Measurements from ENCODE around the gene GBX1. TPM values are rescaled to one million over a fixed set of nuclear protein-coding genes. Genes with fewer than 3 reads are reported as not detected.

Gene GBX1
- total RNA-seq, 1 experiment from 2014 or later: not detected

DNA sequence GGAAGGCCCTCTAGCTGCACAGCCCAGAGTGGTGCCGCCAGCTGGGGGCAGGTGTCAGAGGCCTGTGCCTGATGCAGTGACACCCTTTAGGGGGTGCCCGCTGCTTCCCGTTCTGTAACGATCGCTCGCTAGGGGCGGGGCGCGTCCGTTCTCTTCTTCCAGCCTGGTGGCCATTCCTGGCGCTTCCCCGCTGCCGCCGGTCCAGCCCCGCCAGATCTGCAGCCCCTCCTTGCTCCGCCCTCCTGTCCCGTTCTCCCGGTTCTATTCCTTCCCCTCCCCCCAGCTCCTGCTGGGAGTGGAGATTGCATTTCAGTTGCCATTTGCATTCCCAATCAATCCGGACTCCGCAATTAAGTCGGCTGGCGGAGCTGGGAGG, 42.0 kb downstream of the GBX1 start:
- TF ChIP-seq, protein P1, sequence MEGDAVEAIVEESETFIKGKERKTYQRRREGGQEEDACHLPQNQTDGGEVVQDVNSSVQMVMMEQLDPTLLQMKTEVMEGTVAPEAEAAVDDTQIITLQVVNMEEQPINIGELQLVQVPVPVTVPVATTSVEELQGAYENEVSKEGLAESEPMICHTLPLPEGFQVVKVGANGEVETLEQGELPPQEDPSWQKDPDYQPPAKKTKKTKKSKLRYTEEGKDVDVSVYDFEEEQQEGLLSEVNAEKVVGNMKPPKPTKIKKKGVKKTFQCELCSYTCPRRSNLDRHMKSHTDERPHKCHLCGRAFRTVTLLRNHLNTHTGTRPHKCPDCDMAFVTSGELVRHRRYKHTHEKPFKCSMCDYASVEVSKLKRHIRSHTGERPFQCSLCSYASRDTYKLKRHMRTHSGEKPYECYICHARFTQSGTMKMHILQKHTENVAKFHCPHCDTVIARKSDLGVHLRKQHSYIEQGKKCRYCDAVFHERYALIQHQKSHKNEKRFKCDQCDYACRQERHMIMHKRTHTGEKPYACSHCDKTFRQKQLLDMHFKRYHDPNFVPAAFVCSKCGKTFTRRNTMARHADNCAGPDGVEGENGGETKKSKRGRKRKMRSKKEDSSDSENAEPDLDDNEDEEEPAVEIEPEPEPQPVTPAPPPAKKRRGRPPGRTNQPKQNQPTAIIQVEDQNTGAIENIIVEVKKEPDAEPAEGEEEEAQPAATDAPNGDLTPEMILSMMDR (IDR thresholded peaks at IDR 0.05; ENCODE audit: insufficient read depth in 1 of 2, low read depth in 1 of 2, low read length in 1 of 2, severe bottlenecking in 1 of 2, unreplicated experiment in 1 of 2): no peak
- Mint-ChIP-seq H3K27ac (ENCODE audit: unreplicated experiment) (no peak overlapping the region), H3K4me1 (ENCODE audit: low read depth, unreplicated experiment) (no peaks in the 10 kb centered on the region), H3K9me3 (ENCODE audit: unreplicated experiment) (no peaks in the 10 kb centered on the region), H3K27me3 (ENCODE audit: insufficient read depth, unreplicated experiment) (no peaks in the 10 kb centered on the region), H3K4me3 (ENCODE audit: unreplicated experiment) (no peak overlapping the region), H3K36me3 (ENCODE audit: insufficient read depth, unreplicated experiment) (peaks cover 51% of the 10 kb centered on the region)
- H3K4me3 ChIP-seq (ENCODE audit: low read depth, low read length): no peak overlapping the region
- no peaks in the 10 kb centered on the region for H3K9me3 ChIP-seq
- POLR2A ChIA-PET: no interaction called here
- peaks cover 6% of the 10 kb centered on the region for H3K36me3 ChIP-seq (ENCODE audit: control insufficient read depth, insufficient read depth, low read length)
- no peaks in the 10 kb centered on the region for H3K4me1 ChIP-seq
- DNase-seq: no peak
- H3K27me3 ChIP-seq (replicated peaks; ENCODE audit: control insufficient read depth, insufficient read depth, low read length): no peaks in the 10 kb centered on the region
- no TSS peak for BruUV-seq (replicated peaks)
- intact Hi-C loops (cut with micrococcal nuclease; ENCODE audit: unreplicated experiment): no loop called here
- CTCF ChIA-PET: interaction anchor here (0.5 kb wide), 1 partner anchor 44 kb away, joined by 3 read pairs; no protein-coding TSS in a partner anchor

DNA sequence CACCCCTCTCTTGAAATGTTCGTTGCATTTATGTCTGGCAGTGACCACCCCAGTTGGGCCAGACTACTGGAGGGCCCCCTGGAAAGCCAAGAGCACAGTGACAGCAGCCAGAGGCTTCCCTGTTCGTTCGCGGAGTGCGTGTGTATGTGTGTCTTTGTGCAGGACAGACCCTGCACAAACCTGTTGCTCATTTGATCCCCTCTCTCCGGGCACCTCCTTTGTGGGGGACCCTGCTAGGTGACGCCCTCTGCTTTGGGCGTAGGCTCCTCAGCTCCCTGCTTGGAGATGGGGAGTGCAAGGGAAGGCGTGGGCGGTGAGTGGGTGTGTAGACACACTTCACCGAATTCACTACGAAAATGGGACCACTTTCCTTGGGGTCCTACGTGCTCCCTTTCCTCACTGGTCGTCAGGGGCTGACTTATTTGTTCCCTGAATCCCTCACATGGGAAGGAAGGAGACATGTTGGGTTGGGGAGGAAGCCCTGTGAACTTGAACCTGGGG, 42.5 kb downstream of the GBX1 start:
- POLR2A ChIA-PET: no interaction called here

DNA sequence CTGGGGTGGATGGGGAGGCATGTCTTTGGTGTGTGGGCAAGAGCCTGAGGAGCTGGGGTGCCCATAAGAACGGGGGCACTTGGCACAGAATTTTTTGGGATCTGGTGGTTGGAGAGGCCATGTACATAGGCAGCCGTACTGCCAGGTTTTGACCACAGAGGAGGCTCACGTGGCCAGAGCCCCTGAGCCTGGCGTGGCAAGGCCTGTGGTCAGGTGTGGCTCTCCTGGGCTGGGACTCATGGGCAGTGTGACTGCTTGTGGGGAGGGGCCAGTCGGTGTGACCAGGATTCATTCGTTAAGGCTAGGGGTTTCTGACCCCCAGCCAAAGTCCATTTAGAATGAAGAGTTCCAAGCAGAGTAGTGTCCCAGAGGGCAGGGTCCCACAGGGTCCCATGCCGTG, 43.0 kb downstream of the GBX1 start:
- ChIA-PET CTCF (interaction anchor here (0.5 to 1.5 kb wide), 27 partner anchors 10 to 367 kb away, joined by 3 to 14 read pairs (median 4); partner anchors contain the start of genes ABCB8, ABCF2, AGAP3 and CDK5), POLR2A (no interaction called here)
- peaks cover 45% of the 10 kb centered on the region for H3K36me3 Mint-ChIP-seq (ENCODE audit: insufficient read depth, unreplicated experiment)
- no peak overlapping the region for H3K4me3 ChIP-seq (ENCODE audit: low read depth, low read length)
- peaks cover 6% of the 10 kb centered on the region for H3K36me3 ChIP-seq (ENCODE audit: control insufficient read depth, insufficient read depth, low read length)
- BruUV-seq (replicated peaks): no TSS peak
- intact Hi-C loops (cut with micrococcal nuclease; ENCODE audit: unreplicated experiment): loop anchor here (1.0 kb wide), 3 partner anchors 44 to 179 kb away; no protein-coding TSS in a partner anchor
- no peak overlapping the region for H3K4me3 Mint-ChIP-seq (ENCODE audit: unreplicated experiment)
- TF ChIP-seq, protein P1 (IDR thresholded peaks at IDR 0.05; ENCODE audit: insufficient read depth in 1 of 2, low read depth in 1 of 2, low read length in 1 of 2, severe bottlenecking in 1 of 2, unreplicated experiment in 1 of 2): no peak
- no peaks in the 10 kb centered on the region for H3K4me1 Mint-ChIP-seq (ENCODE audit: low read depth, unreplicated experiment)
- no peaks in the 10 kb centered on the region for H3K4me1 ChIP-seq
- no peak for DNase-seq
- H3K9me3 ChIP-seq: no peaks in the 10 kb centered on the region
- H3K27me3 ChIP-seq (replicated peaks; ENCODE audit: control insufficient read depth, insufficient read depth, low read length): no peaks in the 10 kb centered on the region
- no peaks in the 10 kb centered on the region for H3K9me3 Mint-ChIP-seq (ENCODE audit: unreplicated experiment)
- H3K27me3 Mint-ChIP-seq (ENCODE audit: insufficient read depth, unreplicated experiment): no peaks in the 10 kb centered on the region
- H3K27ac Mint-ChIP-seq (ENCODE audit: unreplicated experiment): no peak overlapping the region

More for the DNA sequence above, 42.5 kb downstream of the GBX1 start:
- no peaks in the 10 kb centered on the region for H3K9me3 Mint-ChIP-seq (ENCODE audit: unreplicated experiment)
- Histone ChIP-seq H3K9me3 (no peaks in the 10 kb centered on the region), H3K4me1 (no peaks in the 10 kb centered on the region), H3K36me3 (ENCODE audit: control insufficient read depth, insufficient read depth, low read length) (peaks cover 6% of the 10 kb centered on the region), H3K4me3 (ENCODE audit: low read depth, low read length) (no peak overlapping the region), H3K27me3 (replicated peaks; ENCODE audit: control insufficient read depth, insufficient read depth, low read length) (no peaks in the 10 kb centered on the region)
- CTCF ChIA-PET: interaction anchor here (1.4 kb wide), 2 partner anchors 23 to 97 kb away, joined by 5 to 14 read pairs; partner anchors contain the start of gene ABCB8
- intact Hi-C loops (cut with micrococcal nuclease; ENCODE audit: unreplicated experiment): loop anchor here (1.0 kb wide), 3 partner anchors 43 to 178 kb away; no protein-coding TSS in a partner anchor
- no peak overlapping the region for H3K27ac Mint-ChIP-seq (ENCODE audit: unreplicated experiment)
- BruUV-seq (replicated peaks): no TSS peak
- no peaks in the 10 kb centered on the region for H3K4me1 Mint-ChIP-seq (ENCODE audit: low read depth, unreplicated experiment)
- no peak for DNase-seq
- TF ChIP-seq, protein P1 (IDR thresholded peaks at IDR 0.05; ENCODE audit: insufficient read depth in 1 of 2, low read depth in 1 of 2, low read length in 1 of 2, severe bottlenecking in 1 of 2, unreplicated experiment in 1 of 2): no peak
- H3K36me3 Mint-ChIP-seq (ENCODE audit: insufficient read depth, unreplicated experiment): peaks cover 48% of the 10 kb centered on the region
- no peaks in the 10 kb centered on the region for H3K27me3 Mint-ChIP-seq (ENCODE audit: insufficient read depth, unreplicated experiment)
- H3K4me3 Mint-ChIP-seq (ENCODE audit: unreplicated experiment): no peak overlapping the region
